ENCODE measurements around the gene MCTP1. TPM values are rescaled to one million over a fixed set of nuclear protein-coding genes. Genes with fewer than 3 reads are reported as not detected.
A peak's percentile ranks its signal among the peaks of the same experiment; 100 is the strongest.
"Not testable (repeated sequence)": the region's sequence is repeated elsewhere in the genome, so short reads cannot be mapped to it uniquely, and the experiment has no call there.

Gene MCTP1
- polyA plus RNA-seq, 10 donors = 6.6 to 10.6 (median 9.6) TPM

DNA sequence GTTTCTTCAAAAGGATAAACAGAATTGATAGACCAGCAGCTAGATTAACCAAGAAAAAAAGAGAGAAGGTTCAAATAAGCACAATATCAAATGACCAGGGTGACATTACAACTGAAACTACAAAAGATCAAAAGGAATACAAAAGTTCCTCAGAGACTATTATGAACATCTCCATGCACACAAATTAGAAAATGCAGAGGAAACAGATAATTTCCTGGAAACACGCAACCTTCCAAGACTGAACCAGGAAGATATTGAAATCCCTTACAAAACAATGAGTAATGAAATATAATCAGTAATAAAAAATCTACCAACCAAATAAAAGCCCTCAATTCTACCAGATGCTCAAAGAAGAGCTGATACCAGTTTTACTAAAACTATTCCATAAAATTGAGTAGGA is 252.1 kb downstream of the MCTP1 start:
- DNase-seq = no peak

DNA sequence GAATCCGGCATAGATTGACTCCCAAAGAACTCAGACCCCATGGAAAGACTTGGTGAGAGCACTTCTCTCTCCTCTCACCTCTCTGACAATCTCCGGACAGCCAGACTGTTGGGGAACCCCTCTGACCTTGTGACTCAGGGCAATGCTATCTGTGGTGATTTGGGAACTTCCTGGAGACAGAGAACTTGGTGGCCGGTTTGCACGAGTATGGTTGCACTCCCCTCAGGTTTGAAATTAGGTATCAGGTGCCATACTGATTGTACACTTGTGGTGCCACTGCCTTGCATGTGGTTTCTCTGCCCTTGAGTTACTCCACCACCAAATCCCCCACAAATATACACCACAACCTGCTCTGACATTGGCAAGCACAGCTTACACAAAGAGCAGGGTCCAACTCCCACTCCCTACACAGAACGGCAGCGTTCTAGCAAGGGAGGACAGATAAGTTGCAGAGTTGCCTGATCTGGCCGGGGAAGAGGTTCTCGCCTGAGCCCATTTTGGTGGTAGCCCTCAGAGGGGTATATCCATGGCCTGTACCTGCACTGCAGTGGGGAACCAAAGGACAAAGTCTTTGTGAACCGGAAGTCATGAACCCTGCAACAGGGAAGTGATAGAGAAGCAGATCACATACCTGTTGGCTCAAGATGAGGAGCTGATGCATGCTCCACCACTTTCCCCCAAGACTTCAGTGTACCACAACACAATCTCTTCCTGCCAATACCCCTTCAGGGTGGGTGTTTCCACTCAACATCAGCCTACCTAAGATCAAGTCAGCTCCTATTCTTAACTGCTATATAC is 255.1 kb downstream of the MCTP1 start:
- DNase-seq = no peak

DNA sequence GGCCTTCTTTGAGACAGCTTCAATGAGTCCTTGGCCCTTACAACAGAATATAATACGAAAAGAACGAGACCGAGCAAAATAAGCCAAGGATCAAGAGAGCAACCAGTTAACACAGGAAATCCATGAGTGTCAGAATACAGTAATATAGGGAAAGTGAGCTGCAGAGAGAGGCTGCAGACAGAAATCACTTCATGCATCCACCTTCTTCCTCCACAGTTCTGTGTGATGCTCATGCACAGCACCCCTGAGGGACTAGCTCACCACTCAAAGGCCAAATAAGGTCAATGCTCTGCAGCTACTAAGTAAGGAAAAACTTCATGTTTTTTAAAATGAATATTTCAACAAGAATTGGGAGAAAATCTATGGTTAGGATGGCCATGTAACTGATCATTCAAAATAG is 257.1 kb downstream of the MCTP1 start:
- DNase-seq = no peak

DNA sequence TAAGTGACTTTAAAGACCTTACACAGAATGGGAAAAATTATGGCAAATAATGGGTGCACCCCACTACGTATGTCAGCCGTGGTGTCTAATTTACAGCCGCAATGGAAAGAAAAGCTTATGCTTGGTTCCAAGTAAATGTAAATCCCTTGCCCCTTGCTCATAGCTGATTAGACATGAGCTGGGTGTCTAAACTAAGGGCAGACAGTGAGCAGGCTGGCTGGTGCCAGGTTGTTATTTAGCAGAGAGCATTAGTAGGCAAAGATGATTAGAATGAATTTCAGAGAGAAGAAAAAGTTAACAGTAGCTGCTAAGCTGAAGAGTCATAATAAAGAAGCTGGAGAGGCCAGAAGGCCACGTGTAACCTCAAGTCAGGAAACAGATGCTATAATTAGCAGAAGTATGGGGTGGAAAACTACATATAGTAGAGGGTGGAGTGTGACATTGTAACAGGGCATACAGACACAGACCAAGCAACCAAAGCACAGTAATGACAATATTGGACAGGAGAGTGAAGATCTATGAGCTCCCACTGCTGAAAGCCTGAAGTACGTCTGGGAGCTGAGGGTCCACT is 257.7 kb downstream of the MCTP1 start:
- peak in 2 of 3 donors; percentile 6 to 26 for DNase-seq

DNA sequence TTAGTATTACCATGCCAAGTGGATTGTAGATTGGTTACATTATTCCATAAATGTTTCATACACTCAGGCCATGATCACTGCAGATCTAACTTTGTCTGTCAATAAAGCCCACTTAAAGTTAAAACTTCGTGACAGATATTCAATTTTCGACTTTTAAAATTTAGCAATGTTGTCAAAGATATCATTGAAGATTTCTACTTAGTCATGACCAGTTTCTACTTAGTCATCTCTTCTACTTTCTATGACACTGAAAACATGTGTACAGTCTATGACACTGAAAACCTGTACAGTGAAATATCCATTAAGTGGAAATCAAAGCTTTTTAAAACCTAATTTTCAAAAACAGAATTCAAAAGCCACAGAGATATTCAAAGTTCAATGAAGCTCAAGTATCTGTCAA is 258.2 kb downstream of the MCTP1 start:
- DNase-seq = no peak

DNA sequence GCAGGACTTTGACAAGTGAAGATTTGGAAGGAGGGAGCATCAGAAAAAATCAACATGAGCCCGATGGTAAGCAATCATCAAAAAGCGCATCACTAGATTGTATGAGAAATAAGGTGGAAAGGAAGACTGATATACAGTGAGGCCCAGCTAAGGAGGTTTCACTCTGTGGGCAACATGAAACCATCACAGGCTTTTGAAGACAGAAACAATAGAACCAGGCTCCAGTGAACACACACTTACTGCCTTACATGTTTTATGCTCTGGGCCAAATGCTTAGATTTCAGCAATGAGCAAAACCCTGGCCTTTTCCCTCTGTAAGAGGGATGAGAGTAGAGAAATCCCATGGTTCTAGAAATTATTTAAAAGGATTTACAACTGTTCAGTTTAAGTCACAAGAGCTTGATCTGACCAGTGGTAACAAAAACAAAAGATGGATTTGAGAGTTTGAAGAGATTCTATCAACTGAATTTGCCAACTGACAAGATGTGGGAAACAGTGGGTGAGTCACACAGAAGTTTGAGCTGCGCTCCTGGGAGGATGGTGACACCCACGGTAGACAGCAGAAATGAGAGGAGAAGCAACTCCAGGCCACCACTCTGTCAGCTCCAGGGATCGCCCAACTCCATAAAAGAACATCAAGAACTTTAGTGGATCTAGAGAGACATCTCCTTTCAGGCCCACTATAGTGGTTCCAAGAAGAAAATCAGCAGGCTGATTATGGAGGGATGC is 261.8 kb downstream of the MCTP1 start:
- DNase-seq = no peak

DNA sequence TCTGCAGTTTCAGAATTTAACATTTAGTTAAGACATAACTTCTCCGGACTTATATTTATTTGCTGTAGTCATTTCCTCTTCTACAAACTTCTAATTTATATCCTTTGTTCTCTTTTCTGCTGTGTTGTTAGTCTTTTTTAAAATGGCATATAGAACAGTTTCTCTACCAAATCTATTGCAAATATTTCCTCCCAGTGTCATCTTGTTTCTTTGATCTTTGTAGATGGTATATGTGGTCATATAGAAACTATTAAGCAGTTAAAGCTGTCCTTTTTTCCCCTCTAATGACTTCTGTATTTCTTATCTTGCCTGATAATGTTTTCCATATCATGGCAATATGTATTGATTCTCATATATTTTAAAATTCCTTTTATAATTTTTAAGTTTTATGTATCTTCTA is 264.5 kb downstream of the MCTP1 start:
- DNase-seq = no peak

DNA sequence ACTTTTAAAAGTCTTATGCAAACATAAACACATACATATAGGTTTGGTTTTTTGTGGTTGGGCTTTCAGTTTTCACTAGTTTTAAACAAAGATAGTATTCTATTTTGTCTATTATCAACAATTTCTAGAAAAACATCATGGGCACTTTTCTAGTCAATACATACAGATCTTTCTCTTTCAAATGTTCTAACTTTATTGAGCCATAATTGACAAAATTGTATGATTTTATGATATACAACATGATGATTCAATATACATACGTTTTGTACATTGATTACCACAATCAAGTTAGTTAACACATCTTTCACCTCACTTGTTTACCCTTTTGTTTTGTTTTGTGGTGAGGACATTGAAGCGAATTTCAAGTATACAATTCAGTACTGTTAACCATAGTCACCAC is 265.9 kb downstream of the MCTP1 start:
- DNase-seq = no peak

DNA sequence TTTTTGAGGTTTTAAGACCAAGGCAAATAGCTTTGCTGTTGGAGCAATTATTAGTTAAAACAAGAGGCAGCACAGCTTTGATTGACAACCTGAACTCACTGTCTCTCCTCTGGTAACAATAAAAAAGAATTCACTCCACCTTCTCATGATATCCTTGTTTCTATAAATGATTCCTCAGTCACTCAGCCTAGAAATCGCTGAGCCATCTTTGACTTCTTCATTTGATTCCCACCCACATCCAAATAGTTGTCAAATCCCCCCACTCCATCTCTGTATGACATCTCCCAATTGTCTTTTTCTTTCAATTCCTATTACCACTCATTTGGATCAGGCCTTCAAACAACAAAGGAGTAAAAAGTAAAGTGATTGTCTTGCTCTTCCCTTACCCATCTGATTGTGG is 266.4 kb downstream of the MCTP1 start:
- no peak for DNase-seq

DNA sequence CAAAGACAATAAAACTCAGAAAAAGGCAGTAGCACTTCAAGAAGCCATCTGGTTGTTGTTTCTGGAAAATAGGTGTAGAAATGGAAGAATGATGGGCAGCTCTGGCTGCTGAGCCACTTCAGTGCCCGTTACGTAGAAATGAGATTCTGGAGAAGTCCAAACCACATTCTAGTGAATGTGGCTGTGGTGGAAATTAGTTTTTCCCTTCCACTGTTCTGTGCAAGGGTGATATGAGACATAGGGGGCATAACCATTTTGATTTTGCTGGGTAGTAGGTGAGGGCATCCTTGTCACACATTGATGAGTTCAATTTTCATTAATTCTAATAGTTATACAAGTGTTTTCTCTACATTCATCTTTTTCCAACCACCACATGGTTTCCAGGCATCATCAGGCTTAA is 275.1 kb downstream of the MCTP1 start:
- DNase-seq = no peak

DNA sequence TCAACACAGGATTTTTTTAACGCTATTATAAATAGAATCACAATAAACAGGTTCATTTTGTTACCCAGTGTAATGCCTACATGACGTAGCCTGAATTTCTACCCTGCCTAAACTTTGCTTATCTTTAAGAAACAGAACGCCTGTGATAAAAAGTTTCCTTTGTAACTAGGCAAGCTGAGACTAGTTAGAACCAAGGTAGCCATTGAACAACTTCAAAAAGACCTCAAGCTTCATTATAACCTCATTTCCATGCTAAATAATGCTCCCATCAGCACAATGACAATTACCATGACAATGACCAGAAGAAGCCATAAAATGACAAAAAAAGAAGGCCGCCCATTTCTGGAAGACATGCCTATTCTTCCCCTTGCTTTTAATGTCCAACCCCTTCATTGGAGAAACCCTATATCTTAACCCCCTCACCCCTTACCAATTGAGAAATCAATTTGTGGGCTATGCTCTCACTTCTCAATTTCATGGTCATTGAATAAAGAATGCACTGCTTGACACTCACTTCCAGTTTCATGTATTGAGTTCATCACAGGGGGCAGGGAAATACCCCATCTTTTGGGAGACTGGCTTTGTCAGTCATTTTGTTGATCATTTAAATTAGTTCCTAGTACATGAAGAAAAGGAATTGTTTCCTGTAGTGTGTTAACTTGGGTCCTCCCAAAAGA is 276.8 kb downstream of the MCTP1 start:
- DNase-seq = no peak

DNA sequence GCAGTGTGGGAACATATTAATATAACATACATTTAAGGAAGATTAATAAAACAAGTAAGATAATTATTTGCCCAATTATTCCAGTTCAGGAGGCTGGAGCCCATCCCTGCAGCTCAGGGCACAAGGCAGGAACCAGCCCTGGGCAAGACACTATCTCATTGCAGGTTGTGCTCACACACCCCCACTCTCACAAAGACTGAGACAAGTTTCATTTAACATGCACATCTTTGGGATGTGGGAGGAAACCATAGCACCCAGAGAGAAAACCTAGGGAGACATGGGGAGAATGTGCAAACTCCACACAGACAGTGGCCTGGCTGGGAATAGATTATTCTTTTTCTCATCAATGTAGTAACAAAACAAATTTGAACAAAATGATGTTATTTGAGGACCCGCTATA is 279.1 kb downstream of the MCTP1 start:
- DNase-seq = no peak

DNA sequence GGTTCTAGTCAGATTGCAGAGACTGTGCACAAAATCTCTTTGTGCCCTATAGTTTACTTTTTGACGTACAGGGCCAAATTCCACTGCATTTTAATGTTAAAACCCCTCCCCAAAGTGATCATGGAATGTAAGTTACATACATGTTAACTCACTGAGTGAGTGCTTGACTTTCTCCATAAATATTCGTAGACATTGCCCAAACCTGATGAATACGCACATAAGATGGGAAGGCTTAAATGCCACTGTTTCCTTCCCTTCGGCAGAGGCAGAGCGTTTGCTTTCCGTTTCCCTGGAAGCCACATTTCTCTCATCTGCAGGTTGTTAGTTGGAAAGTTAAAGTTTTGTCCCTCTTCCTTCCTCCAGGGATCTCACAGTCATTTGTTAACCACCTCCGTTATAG is 286.2 kb downstream of the MCTP1 start:
- no peak for DNase-seq

DNA sequence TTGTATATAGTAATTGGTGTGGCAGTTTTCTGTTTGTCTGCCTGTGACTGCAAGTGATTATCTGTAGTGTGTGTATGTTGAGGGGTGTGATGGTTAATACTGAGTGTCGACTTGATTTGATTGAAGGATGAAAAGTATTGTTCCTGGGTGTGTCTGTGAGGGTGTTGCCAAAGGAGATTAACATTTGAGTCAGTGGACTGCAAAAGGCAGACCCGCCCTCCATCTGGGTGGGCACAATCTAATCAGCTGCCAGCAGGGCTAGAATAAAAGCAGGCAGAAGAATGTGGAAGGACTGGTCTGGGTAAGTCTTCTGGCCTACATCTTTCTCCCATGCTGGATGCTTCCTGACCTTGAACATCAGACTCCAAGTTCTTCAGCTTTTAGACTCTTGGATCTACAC is 290.4 kb downstream of the MCTP1 start:
- not testable (repeated sequence) for DNase-seq

DNA sequence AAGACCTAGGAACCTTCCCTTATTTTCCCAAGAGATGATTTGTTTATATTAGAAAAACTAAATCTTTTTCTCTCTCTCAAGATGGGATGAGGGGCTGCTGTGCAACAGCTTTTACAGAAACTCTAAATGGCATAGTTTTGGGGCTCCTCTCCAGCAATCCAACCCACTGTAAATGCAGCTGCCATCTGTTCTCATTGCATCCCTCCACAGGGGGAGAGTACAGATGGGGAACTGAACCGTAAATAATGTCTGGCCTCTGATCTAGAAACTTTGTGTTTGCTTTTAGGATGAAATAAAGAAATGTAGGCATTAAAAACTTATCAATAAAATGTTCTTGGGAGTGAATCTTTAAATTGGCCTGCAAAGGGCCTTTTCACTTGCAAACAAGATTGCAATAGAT is 291.4 kb downstream of the MCTP1 start:
- no peak for DNase-seq

DNA sequence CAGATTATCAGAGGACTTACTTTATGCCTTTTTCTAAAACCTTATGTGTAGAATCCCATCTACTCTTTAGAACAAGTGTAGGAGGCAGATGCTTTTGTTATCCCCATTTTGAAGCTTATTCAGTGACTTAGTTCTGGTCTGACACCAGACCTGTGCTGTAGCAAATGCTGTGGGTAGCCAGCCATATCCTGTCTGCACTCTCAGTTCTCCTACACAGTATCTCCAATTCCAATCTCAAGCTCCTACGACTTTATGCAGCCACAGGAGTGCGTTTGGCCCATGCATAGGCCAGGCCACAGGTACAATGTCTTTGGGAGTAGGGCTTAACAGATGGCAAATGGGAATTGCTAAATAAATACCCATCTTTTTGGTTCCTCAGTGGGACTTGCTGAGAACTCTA is 292.6 kb downstream of the MCTP1 start:
- no peak for DNase-seq

DNA sequence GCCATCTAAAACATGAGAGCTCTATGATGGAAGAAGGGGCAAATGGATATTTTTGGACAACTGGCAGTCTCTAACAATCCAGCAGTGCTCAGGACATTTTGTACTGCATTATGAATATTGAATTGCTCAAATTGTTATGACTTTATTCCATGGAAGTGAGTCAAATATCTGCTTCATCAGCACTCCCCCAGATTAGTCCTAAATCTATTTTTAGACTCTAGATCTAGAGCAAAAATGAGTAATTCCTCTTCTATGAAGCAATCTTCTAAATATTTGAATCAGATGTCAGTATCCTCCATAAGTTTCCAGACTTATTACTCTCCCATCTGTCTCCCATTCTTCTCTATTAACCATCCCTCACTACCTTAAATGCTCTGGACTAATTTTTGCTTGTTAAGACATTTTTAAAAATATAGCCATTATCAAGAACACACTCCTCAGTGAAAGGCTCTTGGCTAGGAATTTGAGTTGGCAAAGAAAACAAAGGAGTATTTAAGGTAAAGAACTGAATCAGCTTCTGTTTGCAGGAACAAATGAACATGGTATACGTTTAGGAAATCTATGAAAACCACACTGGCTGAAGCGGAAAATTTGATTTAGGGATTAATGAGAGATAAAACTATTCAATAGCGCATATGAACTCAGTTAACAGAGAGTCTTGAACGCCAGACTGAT is 300.9 kb downstream of the MCTP1 start:
- peak in 1 of 3 donors; percentile 39 for DNase-seq

DNA sequence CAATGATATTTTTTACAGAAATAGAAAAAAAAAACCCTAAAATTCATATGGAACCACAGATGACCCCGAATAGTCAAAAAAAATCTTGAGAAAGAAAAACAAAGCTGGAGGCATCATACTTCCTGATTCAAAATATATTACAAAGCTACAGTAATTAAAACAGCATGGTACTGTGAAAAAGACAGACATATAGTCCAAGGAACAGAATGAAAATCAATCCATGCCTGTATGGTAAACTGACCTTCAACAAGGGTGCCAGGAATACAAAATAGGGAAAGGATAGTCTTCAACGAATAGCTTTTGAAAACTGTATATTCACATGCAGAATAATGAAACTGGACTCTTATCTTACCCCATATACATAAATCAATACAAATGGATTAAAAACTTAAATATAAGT is 307.5 kb downstream of the MCTP1 start:
- no peak for DNase-seq

DNA sequence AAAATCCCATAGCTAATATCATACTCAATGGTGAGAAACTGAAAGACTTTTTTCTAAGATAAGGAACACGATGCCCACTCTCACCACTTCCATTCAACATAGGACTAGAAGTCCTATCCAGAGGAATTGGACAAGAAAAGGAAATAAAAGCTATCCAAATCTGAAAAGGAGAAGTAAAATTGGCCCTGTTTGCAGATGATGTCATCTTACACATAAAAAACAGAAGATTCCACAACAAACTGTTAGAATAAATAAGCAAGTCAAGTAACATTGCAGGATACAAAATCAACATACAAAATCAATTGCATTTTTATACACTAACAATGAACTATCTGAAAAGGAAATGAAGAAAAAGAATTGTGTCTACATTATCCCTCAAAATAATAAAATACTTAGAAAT is 308.0 kb downstream of the MCTP1 start:
- DNase-seq = no peak

DNA sequence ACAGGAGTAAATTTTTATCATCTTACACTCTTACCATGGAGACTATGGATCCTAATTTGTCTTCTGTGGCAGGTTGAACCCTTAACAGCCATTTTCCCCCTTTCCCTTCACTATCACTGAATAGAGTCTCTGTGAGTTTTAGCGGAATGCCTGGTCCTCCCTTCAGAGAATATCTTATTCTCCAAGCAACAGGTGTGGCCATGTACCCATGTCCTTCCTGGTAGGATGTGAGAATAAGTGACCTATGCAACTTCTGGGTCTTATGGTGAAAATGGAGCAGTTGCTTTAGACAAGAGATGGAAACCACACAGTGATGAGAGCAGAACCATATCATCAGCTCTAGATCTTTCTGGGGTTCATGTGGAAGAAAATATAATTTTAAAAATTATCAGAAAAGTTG is 312.6 kb downstream of the MCTP1 start:
- DNase-seq = no peak

DNA sequence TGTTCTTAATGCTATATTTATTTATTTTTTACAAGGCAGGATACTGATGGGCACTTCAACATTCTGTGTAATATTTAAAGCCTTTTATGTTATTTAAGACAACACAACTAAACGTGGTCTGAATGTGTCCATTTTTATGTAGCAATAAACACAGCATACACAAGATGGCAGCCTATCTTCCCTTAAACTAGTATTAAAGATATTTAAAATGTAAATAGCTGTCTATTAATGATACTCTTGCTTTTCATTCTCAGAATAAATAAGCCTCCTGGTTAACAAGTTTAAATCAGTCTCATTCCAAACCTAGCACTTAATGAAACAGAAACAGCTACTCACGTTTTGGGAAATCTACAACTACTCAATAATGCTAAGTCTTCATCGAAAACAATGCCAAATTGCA is 315.7 kb downstream of the MCTP1 start:
- peak; percentile 5 to 48 (median 6) for DNase-seq

DNA sequence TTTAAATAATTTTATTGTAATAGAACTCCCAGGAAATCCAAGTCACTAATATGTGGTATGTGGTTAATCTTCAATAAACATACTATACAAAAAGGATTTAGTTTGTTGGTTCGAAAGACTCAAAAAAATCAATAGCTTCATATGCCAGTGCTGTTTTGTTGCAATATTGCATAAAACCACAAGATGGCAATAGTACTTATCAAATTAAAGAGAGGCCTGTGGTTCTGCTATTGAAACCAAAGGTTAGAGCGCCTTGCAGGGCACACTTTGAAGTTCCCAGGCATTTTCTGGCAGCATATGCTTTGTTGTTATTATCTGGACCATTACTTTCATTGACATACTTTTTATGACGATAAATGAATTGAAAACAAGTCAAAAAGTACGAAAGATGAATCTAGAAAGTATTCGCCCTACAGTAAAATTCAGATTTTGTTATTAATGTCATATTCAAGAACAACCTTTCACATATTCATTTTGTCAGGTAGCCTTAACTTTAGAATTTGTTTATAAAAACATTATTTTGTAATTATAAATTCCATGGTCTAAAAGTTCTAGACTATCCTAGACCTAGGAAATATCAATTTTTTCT is 316.3 kb downstream of the MCTP1 start:
- peak; percentile 41 to 70 (median 44) for DNase-seq

Data from muscle of back (tissue), 11 donors.